ENCODE measurements around the gene RASA2. TPM values are rescaled to one million over a fixed set of nuclear protein-coding genes. Genes with fewer than 3 reads are reported as not detected.
"Not testable (repeated sequence)": the region's sequence is repeated elsewhere in the genome, so short reads cannot be mapped to it uniquely, and the experiment has no call there.

RASA2 gene
- total RNA-seq, 6 donors from 2014 or later = 11.7 to 41.5 (median 21.3) TPM

DNA sequence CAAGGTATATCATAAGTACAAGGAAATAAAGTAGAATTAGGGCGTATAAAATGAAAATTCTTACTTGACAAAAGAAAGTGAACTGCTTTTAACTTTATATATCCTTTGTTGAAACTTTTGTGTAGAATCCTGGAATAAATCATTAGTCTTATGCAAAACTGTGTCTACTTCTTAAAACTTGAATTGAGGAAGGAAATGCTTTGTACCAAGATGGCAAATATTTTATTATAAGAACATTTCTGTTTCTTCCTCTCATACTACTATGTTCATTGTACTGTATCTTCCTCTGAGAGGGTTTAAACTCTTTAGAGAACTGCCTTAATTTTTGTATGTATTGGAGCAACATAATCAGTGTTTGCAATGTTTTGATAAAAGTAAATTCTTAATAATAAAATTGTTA is 42.0 kb downstream of the RASA2 start:
- TF ChIP-seq POLR2AphosphoS5 (IDR thresholded peaks at IDR 0.05) (no peak), POLR2A (IDR thresholded peaks at IDR 0.05) (no peak), EP300 (IDR thresholded peaks at IDR 0.05) (no peak)
- TF ChIP-seq, protein P1, sequence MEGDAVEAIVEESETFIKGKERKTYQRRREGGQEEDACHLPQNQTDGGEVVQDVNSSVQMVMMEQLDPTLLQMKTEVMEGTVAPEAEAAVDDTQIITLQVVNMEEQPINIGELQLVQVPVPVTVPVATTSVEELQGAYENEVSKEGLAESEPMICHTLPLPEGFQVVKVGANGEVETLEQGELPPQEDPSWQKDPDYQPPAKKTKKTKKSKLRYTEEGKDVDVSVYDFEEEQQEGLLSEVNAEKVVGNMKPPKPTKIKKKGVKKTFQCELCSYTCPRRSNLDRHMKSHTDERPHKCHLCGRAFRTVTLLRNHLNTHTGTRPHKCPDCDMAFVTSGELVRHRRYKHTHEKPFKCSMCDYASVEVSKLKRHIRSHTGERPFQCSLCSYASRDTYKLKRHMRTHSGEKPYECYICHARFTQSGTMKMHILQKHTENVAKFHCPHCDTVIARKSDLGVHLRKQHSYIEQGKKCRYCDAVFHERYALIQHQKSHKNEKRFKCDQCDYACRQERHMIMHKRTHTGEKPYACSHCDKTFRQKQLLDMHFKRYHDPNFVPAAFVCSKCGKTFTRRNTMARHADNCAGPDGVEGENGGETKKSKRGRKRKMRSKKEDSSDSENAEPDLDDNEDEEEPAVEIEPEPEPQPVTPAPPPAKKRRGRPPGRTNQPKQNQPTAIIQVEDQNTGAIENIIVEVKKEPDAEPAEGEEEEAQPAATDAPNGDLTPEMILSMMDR (IDR thresholded peaks at IDR 0.05) = no peak
- no peak overlapping the region for H3K4me3 ChIP-seq
- H3K27me3 ChIP-seq = no peaks in the 10 kb centered on the region
- H3K4me1 ChIP-seq = peaks cover 17 to 42% (median 28%) of the 10 kb centered on the region in 4 donors
- H3K36me3 ChIP-seq = peaks cover 0 to 3% (median 0%) of the 10 kb centered on the region in 4 donors
- DNase-seq (no peak), ATAC-seq (ENCODE audit: low FRiP score in 2 of 2) (no peak)
- no peaks in the 10 kb centered on the region for H3K9me3 ChIP-seq
- peak overlapping the region in 2 of 4 donors; percentile 5 to 57 for H3K27ac ChIP-seq
- WGBS, 2 donors = 84 to 88% methylated on average over 1 of the region's 1 CpG

DNA sequence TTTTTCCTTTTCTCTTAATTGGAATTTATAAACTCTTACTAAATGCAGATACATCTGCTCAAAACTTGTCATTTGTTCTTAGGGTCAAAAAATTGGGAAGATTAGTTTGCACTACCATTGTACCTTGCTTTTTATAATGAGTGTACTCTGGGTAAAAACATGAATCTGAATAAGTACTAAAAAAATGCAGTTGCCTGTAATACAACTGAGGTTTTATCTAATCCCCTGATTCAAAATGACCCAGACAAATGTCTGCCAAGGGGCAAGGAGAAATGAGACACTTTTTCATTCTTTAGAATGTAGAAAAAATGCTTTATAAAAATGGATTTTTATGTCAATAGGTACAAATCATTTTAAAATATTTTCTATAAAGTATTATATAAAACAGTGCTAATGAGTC is 42.4 kb downstream of the RASA2 start:
- Histone ChIP-seq H3K4me3 (no peak overlapping the region), H3K27ac (peak overlapping the region in 2 of 4 donors; percentile 57 to 60)

DNA sequence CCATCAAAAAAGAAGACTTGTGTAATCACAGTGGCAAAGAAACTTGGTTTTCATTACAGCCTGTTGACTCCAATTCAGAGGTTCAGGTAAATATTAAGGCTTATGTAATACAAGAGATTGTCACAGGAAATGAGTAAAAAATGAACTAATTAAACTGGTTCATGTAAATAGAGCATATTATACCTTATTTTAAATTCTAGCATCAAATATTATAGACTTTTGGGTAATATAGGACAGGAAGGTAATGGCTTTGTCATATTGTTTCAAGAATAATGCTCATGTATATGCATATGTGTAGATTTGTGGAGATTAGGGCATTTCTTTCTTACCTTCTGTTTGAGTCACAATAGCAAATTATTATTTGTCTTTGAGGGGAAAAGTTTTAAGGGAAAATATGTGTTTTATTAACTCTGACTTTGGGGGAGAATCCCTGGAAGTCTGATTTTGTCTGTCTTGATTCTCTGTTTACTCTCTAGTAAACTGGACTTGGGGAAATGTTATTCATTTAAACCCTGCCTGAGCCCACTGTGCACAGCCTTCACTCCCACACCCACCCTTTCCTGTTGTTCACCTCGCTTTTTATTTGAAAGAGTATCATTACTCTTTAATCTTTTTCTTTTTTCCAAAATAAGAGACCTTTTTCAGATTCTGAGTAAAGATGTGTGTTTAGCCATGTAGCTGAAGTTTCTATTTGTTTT is 43.0 kb downstream of the RASA2 start:
- H3K4me3 ChIP-seq = no peak overlapping the region
- no peak for DNase-seq
- 8 to 26% methylated on average over 1 of the region's 1 CpG for WGBS, 2 donors
- peak in 1 of 2 donors; percentile 39 for ATAC-seq (ENCODE audit: low FRiP score in 2 of 2)
- no peaks in the 10 kb centered on the region for H3K9me3 ChIP-seq
- no peak for TF ChIP-seq POLR2AphosphoS5 (IDR thresholded peaks at IDR 0.05)
- no peak for TF ChIP-seq EP300 (IDR thresholded peaks at IDR 0.05)
- TF ChIP-seq POLR2A (IDR thresholded peaks at IDR 0.05) = no peak
- TF ChIP-seq, protein P1 (IDR thresholded peaks at IDR 0.05) = no peak
- H3K4me1 ChIP-seq = peaks cover 17 to 39% (median 28%) of the 10 kb centered on the region in 4 donors
- H3K27ac ChIP-seq = peak overlapping the region; percentile 21 to 60 (median 44)
- peaks cover 0 to 2% (median 0%) of the 10 kb centered on the region in 4 donors for H3K36me3 ChIP-seq
- H3K27me3 ChIP-seq = no peaks in the 10 kb centered on the region

More for the DNA sequence above, 42.4 kb downstream of the RASA2 start:
- no peaks in the 10 kb centered on the region for H3K9me3 ChIP-seq
- H3K27me3 ChIP-seq = no peaks in the 10 kb centered on the region
- no peak for DNase-seq
- peaks cover 17 to 42% (median 28%) of the 10 kb centered on the region in 4 donors for H3K4me1 ChIP-seq
- no peak for ATAC-seq (ENCODE audit: low FRiP score in 2 of 2)
- TF ChIP-seq, protein P1 (IDR thresholded peaks at IDR 0.05) = no peak
- TF ChIP-seq EP300 (IDR thresholded peaks at IDR 0.05) (no peak), POLR2AphosphoS5 (IDR thresholded peaks at IDR 0.05) (no peak), POLR2A (IDR thresholded peaks at IDR 0.05) (no peak)
- peaks cover 0 to 2% (median 0%) of the 10 kb centered on the region in 4 donors for H3K36me3 ChIP-seq

DNA sequence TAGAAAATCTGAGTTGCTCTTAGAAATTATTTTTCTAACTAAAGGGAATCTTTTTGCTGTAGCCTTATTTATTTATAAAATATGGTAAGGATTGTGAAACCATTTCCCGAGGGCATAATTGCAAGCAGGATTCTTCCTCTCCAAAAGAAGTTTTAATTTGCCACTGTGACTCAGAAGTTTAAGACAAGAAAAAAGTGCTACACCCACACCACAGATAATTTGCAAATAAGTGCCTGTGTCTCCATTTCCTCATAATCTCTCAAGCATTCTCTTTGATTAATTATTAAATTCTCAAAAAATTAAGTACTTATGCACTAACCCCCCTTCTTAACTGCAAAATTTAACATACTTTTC is 43.6 kb downstream of the RASA2 start:
- H3K4me1 ChIP-seq = peaks cover 17 to 34% (median 28%) of the 10 kb centered on the region in 4 donors
- TF ChIP-seq EP300 (IDR thresholded peaks at IDR 0.05) (no peak), POLR2A (IDR thresholded peaks at IDR 0.05) (no peak), POLR2AphosphoS5 (IDR thresholded peaks at IDR 0.05) (no peak)
- TF ChIP-seq, protein P1 (IDR thresholded peaks at IDR 0.05) = no peak
- 3% methylated on average over 1 of the region's 1 CpG for WGBS, 2 donors
- no peaks in the 10 kb centered on the region for H3K9me3 ChIP-seq
- H3K36me3 ChIP-seq = peaks cover 0 to 3% (median 0%) of the 10 kb centered on the region in 4 donors
- peak overlapping the region; percentile 21 to 60 (median 44) for H3K27ac ChIP-seq
- H3K27me3 ChIP-seq = no peaks in the 10 kb centered on the region
- no peak overlapping the region for H3K4me3 ChIP-seq
- ATAC-seq (ENCODE audit: low FRiP score in 2 of 2) (peak in 1 of 2 donors; percentile 75), DNase-seq (no peak)

DNA sequence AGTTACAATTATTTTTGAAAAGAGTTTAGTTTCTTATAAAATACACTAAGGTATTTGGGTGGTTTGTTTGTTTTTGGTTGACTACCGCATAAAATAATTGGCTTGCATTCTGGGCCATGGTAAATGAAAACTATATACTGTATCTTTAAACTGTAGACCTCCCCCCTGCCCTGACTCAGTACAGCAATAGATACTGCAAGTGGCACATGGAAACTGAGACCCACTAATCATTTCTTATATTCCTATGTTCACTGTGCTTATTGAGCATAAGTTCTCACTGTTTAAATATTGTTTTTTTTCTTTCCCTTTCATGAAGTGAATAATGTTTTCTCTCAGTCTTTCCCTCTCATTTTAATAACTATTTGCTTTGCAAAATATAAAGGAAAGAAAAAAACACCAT is 45.8 kb downstream of the RASA2 start:
- H3K4me1 ChIP-seq = peaks cover 11 to 26% (median 23%) of the 10 kb centered on the region in 4 donors
- no peaks in the 10 kb centered on the region for H3K27me3 ChIP-seq
- no peak overlapping the region for H3K4me3 ChIP-seq
- TF ChIP-seq EP300 (IDR thresholded peaks at IDR 0.05) (no peak), POLR2AphosphoS5 (IDR thresholded peaks at IDR 0.05) (no peak)
- TF ChIP-seq, protein P1 (IDR thresholded peaks at IDR 0.05) = no peak
- H3K27ac ChIP-seq = no peak overlapping the region
- WGBS, 2 donors = 97% methylated on average over 1 of the region's 1 CpG
- H3K36me3 ChIP-seq = peaks cover 0 to 13% (median 3%) of the 10 kb centered on the region in 4 donors
- no peak for DNase-seq
- ATAC-seq (ENCODE audit: low FRiP score in 2 of 2) = no peak
- no peaks in the 10 kb centered on the region for H3K9me3 ChIP-seq

DNA sequence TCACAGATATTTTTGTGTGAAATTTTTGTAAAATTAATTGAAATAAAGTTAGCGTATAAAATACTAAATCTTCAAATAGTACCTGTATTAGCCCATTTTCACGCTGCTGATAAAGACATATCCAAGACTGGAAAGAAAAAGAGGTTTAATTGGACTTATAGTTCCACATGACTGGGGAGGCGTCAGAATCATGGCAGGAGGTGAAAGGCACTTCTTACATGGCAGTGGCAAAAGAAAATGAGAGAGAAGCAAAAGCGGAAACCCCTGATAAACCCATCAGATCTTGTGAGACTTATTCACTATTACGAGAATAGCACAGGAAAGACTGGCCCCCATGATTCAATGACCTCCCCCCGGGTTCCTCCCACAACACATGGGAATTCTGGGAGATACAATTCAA is 49.2 kb downstream of the RASA2 start:
- H3K4me1 ChIP-seq; ATAC-seq (ENCODE audit: low FRiP score in 2 of 2); H3K27me3 ChIP-seq; DNase-seq; H3K4me3 ChIP-seq; H3K9me3 ChIP-seq; H3K27ac ChIP-seq: not testable (repeated sequence)
- 95 to 98% methylated on average over 6 of the region's 6 CpGs for WGBS, 2 donors
- H3K36me3 ChIP-seq = peaks cover 0 to 13% (median 3%) of the 10 kb centered on the region in 4 donors

Measured in upper lobe of left lung (tissue), 6 donors.